WI38 (cell line): ENCODE data around the gene TUBA4B.

Experiments used
- H3K4me3 ChIP-seq: 2 replicates; pipeline ENCODE4 v1.5.1; 2011; ENCODE audit warnings: low read depth, mild to moderate bottlenecking, control low read depth, low read length
- TF ChIP-seq, protein P1 (sequence below): IDR thresholded peaks from 2 replicates; pipeline ENCODE4 v1.5.1; 2012; ENCODE audit warnings: low read depth, mild to moderate bottlenecking, control low read depth, low read length

TUBA4B gene

DNA sequence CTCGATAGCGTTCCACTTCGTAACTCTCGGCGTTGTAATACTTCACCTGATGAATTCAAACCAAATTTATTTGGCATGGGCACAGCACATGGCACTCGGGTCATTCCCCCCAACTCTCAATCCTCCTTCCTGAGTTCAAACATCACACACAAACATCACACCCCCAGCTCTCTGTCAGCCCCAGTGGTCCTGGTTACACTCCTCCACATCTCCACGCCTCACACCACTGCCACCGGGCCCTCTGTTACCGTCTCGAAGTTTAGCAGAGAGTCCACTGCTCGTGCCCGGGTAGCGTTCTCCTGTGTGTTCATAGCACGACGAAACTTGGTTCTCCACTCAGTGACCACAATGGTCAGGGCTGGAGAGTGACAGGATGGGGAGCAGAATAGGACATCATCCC is 38.9 kb upstream of the TUBA4B start:
- H3K4me3 ChIP-seq: no peak overlapping the region
- TF ChIP-seq, protein P1, sequence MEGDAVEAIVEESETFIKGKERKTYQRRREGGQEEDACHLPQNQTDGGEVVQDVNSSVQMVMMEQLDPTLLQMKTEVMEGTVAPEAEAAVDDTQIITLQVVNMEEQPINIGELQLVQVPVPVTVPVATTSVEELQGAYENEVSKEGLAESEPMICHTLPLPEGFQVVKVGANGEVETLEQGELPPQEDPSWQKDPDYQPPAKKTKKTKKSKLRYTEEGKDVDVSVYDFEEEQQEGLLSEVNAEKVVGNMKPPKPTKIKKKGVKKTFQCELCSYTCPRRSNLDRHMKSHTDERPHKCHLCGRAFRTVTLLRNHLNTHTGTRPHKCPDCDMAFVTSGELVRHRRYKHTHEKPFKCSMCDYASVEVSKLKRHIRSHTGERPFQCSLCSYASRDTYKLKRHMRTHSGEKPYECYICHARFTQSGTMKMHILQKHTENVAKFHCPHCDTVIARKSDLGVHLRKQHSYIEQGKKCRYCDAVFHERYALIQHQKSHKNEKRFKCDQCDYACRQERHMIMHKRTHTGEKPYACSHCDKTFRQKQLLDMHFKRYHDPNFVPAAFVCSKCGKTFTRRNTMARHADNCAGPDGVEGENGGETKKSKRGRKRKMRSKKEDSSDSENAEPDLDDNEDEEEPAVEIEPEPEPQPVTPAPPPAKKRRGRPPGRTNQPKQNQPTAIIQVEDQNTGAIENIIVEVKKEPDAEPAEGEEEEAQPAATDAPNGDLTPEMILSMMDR: no peak

DNA sequence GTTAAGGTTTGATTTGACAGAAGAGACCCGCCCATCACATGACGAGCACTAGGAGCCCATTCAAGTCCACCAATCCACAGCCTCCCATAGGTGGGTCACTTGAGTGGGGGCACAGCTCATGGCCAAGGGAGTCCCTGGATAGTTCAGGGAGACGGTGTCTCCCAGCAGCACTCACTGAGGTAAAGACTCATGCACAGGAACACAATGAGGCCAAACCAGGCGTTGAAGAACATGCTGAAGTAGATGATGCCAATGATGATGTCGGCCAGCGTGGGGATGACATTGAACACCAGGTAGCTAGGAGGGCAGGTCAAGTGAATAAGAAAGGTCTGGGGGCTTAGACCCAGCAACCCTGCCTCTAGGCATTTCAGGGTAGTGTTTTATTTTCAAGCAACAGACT is 38.3 kb upstream of the TUBA4B start:
- TF ChIP-seq, protein P1: no peak

GRCh38 chr2:219215871-219216534 is 37.0 kb upstream of the TUBA4B start:
- H3K4me3 ChIP-seq: no peak overlapping the region
- TF ChIP-seq, protein P1: no peak

More for the DNA sequence above, 38.3 kb upstream of the TUBA4B start:
- H3K4me3 ChIP-seq: no peak overlapping the region

- TF ChIP-seq, protein P1: no peak
Observed at GRCh38 chr2:219216535-219216915, 36.5 kb upstream of the TUBA4B start.

DNA sequence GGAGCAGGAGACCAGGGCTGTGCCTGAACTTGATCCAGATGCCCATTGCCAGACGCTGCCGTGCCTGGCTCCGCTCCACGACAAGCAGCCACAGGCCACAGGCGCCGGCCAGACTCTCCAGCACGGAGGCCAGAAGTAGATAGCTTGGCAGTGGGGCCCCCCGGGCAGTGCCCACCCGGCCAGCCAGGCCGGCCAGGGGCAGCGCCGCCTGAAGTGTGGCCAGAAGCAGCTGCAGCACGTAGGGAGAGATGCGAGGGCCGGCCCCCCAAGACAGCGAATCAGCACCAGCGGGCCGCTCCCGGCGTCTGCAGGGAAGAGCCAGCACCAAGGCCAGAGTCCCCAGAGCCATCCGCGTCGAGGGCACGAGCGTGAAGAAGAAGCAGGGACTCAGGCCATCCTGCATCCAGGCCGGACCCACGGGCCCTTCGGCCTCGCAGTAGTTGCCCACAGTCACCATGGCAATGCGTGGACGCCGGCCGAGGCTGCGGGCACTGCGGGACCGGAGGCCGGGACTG is 34.8 kb upstream of the TUBA4B start:
- H3K4me3 ChIP-seq: peak overlapping the region; percentile 65
- TF ChIP-seq, protein P1: no peak

More at GRCh38 chr2:219216535-219216915, 36.5 kb upstream of the TUBA4B start:
- H3K4me3 ChIP-seq: no peak overlapping the region

- H3K4me3 ChIP-seq: peak within 1 kb of the TSS; percentile 65
- TF ChIP-seq, protein P1: no peak
Observed at GRCh38 chr2:219218732-219219701, 34.0 kb upstream of the TUBA4B start, which contains the start of gene ABCB6. TSS of gene ABCB6 (minus strand) at chr2:219218958. CDS start at chr2:219218673, 285 bp downstream.
